Body of pancreas (tissue), 4 donors: Measurements from ENCODE around the gene URB1.

ENCODE experiments used
- POLR2A ChIP-seq, 3 donors: fragments of 450-650 bp; IDR thresholded peaks; one replicate each; pipeline ENCODE4 v1.6.1; 2016; ENCODE audit warnings: antibody characterized with exemption in 3 of 3, mild to moderate bottlenecking in 2 of 3
- TF ChIP-seq, protein P1 (sequence below), 7 experiments: fragments of 450-650 bp in 4 of 7; fragments of 200-600 bp in 3 of 7; sonication (generic) in 3 of 7; IDR thresholded peaks; one replicate each; pipeline ENCODE4 v1.5.1; 2016 to 2019; ENCODE audit warnings: antibody characterized with exemption in 7 of 7

DNA sequence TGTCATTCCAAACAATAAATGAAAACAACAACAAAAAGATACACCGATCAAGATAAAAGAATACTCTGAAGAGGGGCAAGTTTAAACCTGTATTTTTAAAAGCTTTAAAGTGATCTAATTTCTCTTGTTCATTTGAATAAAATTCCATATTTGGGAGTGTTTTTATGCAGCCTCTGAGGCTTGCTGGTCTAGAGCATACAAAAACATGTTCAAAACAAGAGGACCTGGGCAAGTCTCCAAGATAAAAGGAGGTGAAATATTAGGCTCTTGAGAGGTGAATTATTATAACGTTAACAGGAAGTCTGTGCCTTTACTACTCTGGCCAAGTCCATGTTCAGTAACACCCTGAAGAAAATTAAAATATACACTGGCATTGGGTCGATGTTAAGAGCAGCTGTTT is 20.1 kb downstream of the URB1 start:
- TF ChIP-seq, protein P1, sequence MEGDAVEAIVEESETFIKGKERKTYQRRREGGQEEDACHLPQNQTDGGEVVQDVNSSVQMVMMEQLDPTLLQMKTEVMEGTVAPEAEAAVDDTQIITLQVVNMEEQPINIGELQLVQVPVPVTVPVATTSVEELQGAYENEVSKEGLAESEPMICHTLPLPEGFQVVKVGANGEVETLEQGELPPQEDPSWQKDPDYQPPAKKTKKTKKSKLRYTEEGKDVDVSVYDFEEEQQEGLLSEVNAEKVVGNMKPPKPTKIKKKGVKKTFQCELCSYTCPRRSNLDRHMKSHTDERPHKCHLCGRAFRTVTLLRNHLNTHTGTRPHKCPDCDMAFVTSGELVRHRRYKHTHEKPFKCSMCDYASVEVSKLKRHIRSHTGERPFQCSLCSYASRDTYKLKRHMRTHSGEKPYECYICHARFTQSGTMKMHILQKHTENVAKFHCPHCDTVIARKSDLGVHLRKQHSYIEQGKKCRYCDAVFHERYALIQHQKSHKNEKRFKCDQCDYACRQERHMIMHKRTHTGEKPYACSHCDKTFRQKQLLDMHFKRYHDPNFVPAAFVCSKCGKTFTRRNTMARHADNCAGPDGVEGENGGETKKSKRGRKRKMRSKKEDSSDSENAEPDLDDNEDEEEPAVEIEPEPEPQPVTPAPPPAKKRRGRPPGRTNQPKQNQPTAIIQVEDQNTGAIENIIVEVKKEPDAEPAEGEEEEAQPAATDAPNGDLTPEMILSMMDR (IDR thresholded peaks at IDR 0.05): no peak
- TF ChIP-seq POLR2A (IDR thresholded peaks at IDR 0.05): no peak
